Activated CD8-positive, alpha-beta T cell treated with anti-CD3 and anti-CD28 coated beads for 36 hours (primary cell): ENCODE data around the gene CPSF3. TPM values are rescaled to one million over a fixed set of nuclear protein-coding genes. Genes with fewer than 3 reads are reported as not detected.

Experiments
- ATAC-seq: fragments of 200-7000 bp; cut with Tn5 transposase; one replicate; pipeline ENCODE4 v1.10.0; 2021; ENCODE audit warnings: mild to moderate bottlenecking, moderate library complexity
- CTCF ChIA-PET: fragments of 350-600 bp; sonication (Branson Sonifier 250); formaldehyde crosslinking; loops from one replicate; lab custom pipeline; 2021; ENCODE audit warnings: antibody characterized with exemption; lab: Charles Lee
- POLR2A ChIA-PET: fragments of 350-600 bp; sonication (Branson Sonifier 250); formaldehyde crosslinking; loops from one replicate; lab custom pipeline; 2021; ENCODE audit warnings: antibody characterized with exemption; lab: Charles Lee
- DNase-seq: peaks from one replicate; pipeline ENCODE4 v3.0.0-alpha.2; 2020
- H3K27ac Mint-ChIP-seq: one replicate; pipeline ENCODE4 v1.8.0; 2021; ENCODE audit warnings: mild to moderate bottlenecking, mixed read lengths
- H3K27me3 Mint-ChIP-seq: one replicate; pipeline ENCODE4 v1.8.0; 2021; ENCODE audit warnings: mixed read lengths
- H3K36me3 Mint-ChIP-seq: one replicate; pipeline ENCODE4 v1.8.0; 2021; ENCODE audit warnings: low read depth, mixed read lengths
- H3K4me1 Mint-ChIP-seq: one replicate; pipeline ENCODE4 v1.8.0; 2021; ENCODE audit warnings: low read depth, mixed read lengths
- H3K4me3 Mint-ChIP-seq: one replicate; pipeline ENCODE4 v1.8.0; 2021; ENCODE audit warnings: mild to moderate bottlenecking, moderate library complexity, mixed read lengths
- H3K9me3 Mint-ChIP-seq: one replicate; pipeline ENCODE4 v1.8.0; 2021; ENCODE audit warnings: mixed read lengths
- CTCF ChIP-seq: fragments of 200-600 bp; IDR thresholded peaks from one replicate; pipeline ENCODE4 v1.8.0; 2022; ENCODE audit warnings: antibody characterized with exemption, mild to moderate bottlenecking
- intact Hi-C: fragments of 100-400 bp; cut with micrococcal nuclease; formaldehyde crosslinking; loops from one replicate; pipeline ENCODE4 v1.10.0; 2022
- total RNA-seq, 2 experiments: library from RNA; stranded (reverse); gene quantifications; one replicate each; pipeline ENCODE4 v1.2.3, GENCODE V29; 2021

Gene CPSF3
- total RNA-seq, 2 experiments from 2014 or later: 72.2 to 73.0 TPM

GRCh38 chr2:9401059-9401547 lies 22.4 kb upstream of the CPSF3 start:
- no peak for TF ChIP-seq CTCF
- no peaks in the 10 kb centered on the region for H3K27me3 Mint-ChIP-seq
- DNase-seq (no peak), ATAC-seq (no peak)
- H3K9me3 Mint-ChIP-seq: no peaks in the 10 kb centered on the region
- ChIA-PET CTCF (no interaction called here), POLR2A (no interaction called here)
- H3K4me3 Mint-ChIP-seq: no peak overlapping the region
- H3K36me3 Mint-ChIP-seq: no peaks in the 10 kb centered on the region
- no peak overlapping the region for H3K27ac Mint-ChIP-seq
- no peaks in the 10 kb centered on the region for H3K4me1 Mint-ChIP-seq
- intact Hi-C loops: no loop called here

- no peak for ATAC-seq
- Mint-ChIP-seq H3K4me1 (no peaks in the 10 kb centered on the region), H3K27ac (no peak overlapping the region), H3K4me3 (no peak overlapping the region), H3K27me3 (no peaks in the 10 kb centered on the region), H3K36me3 (no peaks in the 10 kb centered on the region), H3K9me3 (no peaks in the 10 kb centered on the region)
- CTCF ChIA-PET: interaction anchor here (0.9 kb wide), 1 partner anchor 59 kb away, joined by 3 read pairs; no protein-coding TSS in a partner anchor
- TF ChIP-seq CTCF: no peak
- no peak for DNase-seq
- POLR2A ChIA-PET: no interaction called here
- intact Hi-C loops: no loop called here
These were observed 21.6 kb upstream of the CPSF3 start for GRCh38 chr2:9401646-9402371.

- CTCF ChIA-PET: no interaction called here
- H3K36me3 Mint-ChIP-seq: peaks cover 5% of the 10 kb centered on the region
- H3K4me3 Mint-ChIP-seq: no peak overlapping the region
- ATAC-seq (no peak), DNase-seq (no peak)
- POLR2A ChIA-PET: no interaction called here
- no peak overlapping the region for H3K27ac Mint-ChIP-seq
- no peak for TF ChIP-seq CTCF
- intact Hi-C loops: no loop called here
- H3K9me3 Mint-ChIP-seq: no peaks in the 10 kb centered on the region
- no peaks in the 10 kb centered on the region for H3K27me3 Mint-ChIP-seq
- H3K4me1 Mint-ChIP-seq: no peaks in the 10 kb centered on the region
These were observed 19.5 kb upstream of the CPSF3 start for GRCh38 chr2:9403924-9404323.

- DNase-seq (no peak), ATAC-seq (no peak)
- no peak overlapping the region for H3K27ac Mint-ChIP-seq
- H3K9me3 Mint-ChIP-seq: no peaks in the 10 kb centered on the region
- H3K27me3 Mint-ChIP-seq: no peaks in the 10 kb centered on the region
- H3K4me3 Mint-ChIP-seq: no peak overlapping the region
- no peaks in the 10 kb centered on the region for H3K4me1 Mint-ChIP-seq
- no peak for TF ChIP-seq CTCF
- peaks cover 8% of the 10 kb centered on the region for H3K36me3 Mint-ChIP-seq
- POLR2A ChIA-PET: interaction anchor here (1.1 kb wide), 1 partner anchor 11 kb away, joined by 3 read pairs; no protein-coding TSS in a partner anchor
- intact Hi-C loops: no loop called here
- CTCF ChIA-PET: no interaction called here
These were observed 19.0 kb upstream of the CPSF3 start for GRCh38 chr2:9404451-9404850.

GRCh38 chr2:9405636-9406035 lies 17.8 kb upstream of the CPSF3 start:
- no peak overlapping the region for H3K4me3 Mint-ChIP-seq
- no peak overlapping the region for H3K27ac Mint-ChIP-seq
- CTCF ChIA-PET: no interaction called here
- ATAC-seq (no peak), DNase-seq (no peak)
- H3K27me3 Mint-ChIP-seq: no peaks in the 10 kb centered on the region
- peaks cover 10% of the 10 kb centered on the region for H3K36me3 Mint-ChIP-seq
- POLR2A ChIA-PET: no interaction called here
- TF ChIP-seq CTCF: no peak
- H3K4me1 Mint-ChIP-seq: no peaks in the 10 kb centered on the region
- no peaks in the 10 kb centered on the region for H3K9me3 Mint-ChIP-seq
- intact Hi-C loops: no loop called here
